Body of pancreas (tissue), 4 donors: ENCODE results near the gene LDLRAD4. TPM values are rescaled to one million over a fixed set of nuclear protein-coding genes. Genes with fewer than 3 reads are reported as not detected.

Source experiments
- ATAC-seq: fragments of 150-250 bp; one replicate; pipeline ENCODE4 v1.9.1; 2016
- DNase-seq, 4 donors: peaks; one replicate each; pipeline ENCODE4 v3.0.0-alpha.2; 2019
- H3K27ac ChIP-seq, 4 donors: fragments of 200-600 bp; sonication (generic); 1 replicate in 3 of 4; 2 replicates in 1 of 4; pipeline versions ENCODE4 v1.5.1 to v1.6.1; 2016 to 2019; ENCODE audit warnings: mild to moderate bottlenecking in 1 of 4, mixed read lengths in 1 of 4, moderate library complexity in 1 of 4
- H3K27me3 ChIP-seq, 2 donors: fragments of 200-600 bp; sonication (generic); one replicate each; pipeline ENCODE4 v1.6.0; 2016; ENCODE audit warnings: mild to moderate bottlenecking in 1 of 2
- H3K36me3 ChIP-seq, 2 donors: fragments of 200-600 bp; sonication (generic); replicated peaks in 1 of 2; 2 replicates each; pipeline ENCODE4 v1.5.1; 2016; ENCODE audit warnings: low read depth in 2 of 2; ENCODE audit not compliant: insufficient read depth in 1 of 2
- H3K4me1 ChIP-seq: fragments of 200-600 bp; sonication (generic); one replicate; pipeline ENCODE4 v1.6.0; 2016
- H3K4me3 ChIP-seq, 2 donors: fragments of 200-600 bp; sonication (generic); 1 replicate in 1 of 2; 2 replicates in 1 of 2; pipeline ENCODE4 v1.5.1; 2016 to 2019
- H3K9me3 ChIP-seq, 3 donors: fragments of 200-600 bp; sonication (generic); 1 replicate in 2 of 3; 2 replicates in 1 of 3; pipeline ENCODE4 v1.5.1; 2016
- CTCF ChIP-seq, 7 experiments: fragments of 450-650 bp in 4 of 7; fragments of 200-600 bp in 3 of 7; sonication (generic) in 3 of 7; IDR thresholded peaks; one replicate each; pipeline ENCODE4 v1.5.1; 2016 to 2019; ENCODE audit warnings: antibody characterized with exemption in 7 of 7
- POLR2A ChIP-seq, 3 donors: fragments of 450-650 bp; IDR thresholded peaks; one replicate each; pipeline ENCODE4 v1.6.1; 2016; ENCODE audit warnings: antibody characterized with exemption in 3 of 3, mild to moderate bottlenecking in 2 of 3
- WGBS, 2 donors: methylation state at CpG; one replicate each; pipeline ENCODE4 v1.1.5; 2017; 5-methylcytosine and 5-hydroxymethylcytosine counted together
- intact Hi-C: fragments of 100-400 bp; cut with DNase I; formaldehyde crosslinking; loops from one replicate; pipeline ENCODE4 v1.15.1; 2023
- total RNA-seq, 2 donors: library from RNA; depleted of rRNA; stranded (reverse); fragments of >200 nt; gene quantifications; one replicate each; pipeline ENCODE4 v1.1.0, GENCODE V29; 2016

The LDLRAD4 gene
- total RNA-seq, 2 donors from 2014 or later: 8.6 to 35.9 TPM

GRCh38 chr18:13610555-13611141 lies 392.1 kb downstream of the LDLRAD4 start:
- Histone ChIP-seq H3K27ac (no peak overlapping the region), H3K4me1 (peaks cover 18% of the 10 kb centered on the region), H3K9me3 (no peaks in the 10 kb centered on the region), H3K4me3 (no peak overlapping the region), H3K36me3 (no peaks in the 10 kb centered on the region), H3K27me3 (no peaks in the 10 kb centered on the region)
- intact Hi-C loops: no loop called here
- TF ChIP-seq CTCF (IDR thresholded peaks at IDR 0.05) (no peak), POLR2A (IDR thresholded peaks at IDR 0.05) (no peak)
- DNase-seq (no peak), ATAC-seq (no peak)
- WGBS, 2 donors: 67 to 70% methylated on average over 9 to 11 of the region's 11 CpGs

GRCh38 chr18:13611142-13611600 lies 392.6 kb downstream of the LDLRAD4 start:
- DNase-seq (peak in 2 of 4 donors; percentile 38), ATAC-seq (peak; percentile 65)
- intact Hi-C loops: no loop called here
- Histone ChIP-seq H3K36me3 (no peaks in the 10 kb centered on the region), H3K4me1 (peaks cover 18% of the 10 kb centered on the region), H3K27ac (no peak overlapping the region), H3K9me3 (no peaks in the 10 kb centered on the region), H3K27me3 (no peaks in the 10 kb centered on the region), H3K4me3 (no peak overlapping the region)
- TF ChIP-seq POLR2A (IDR thresholded peaks at IDR 0.05) (no peak), CTCF (IDR thresholded peaks at IDR 0.05) (no peak)
- 21 to 30% methylated on average over 14 of the region's 14 CpGs for WGBS, 2 donors

- Histone ChIP-seq H3K4me1 (peaks cover 18% of the 10 kb centered on the region), H3K4me3 (no peak overlapping the region), H3K27me3 (no peaks in the 10 kb centered on the region), H3K36me3 (no peaks in the 10 kb centered on the region), H3K27ac (no peak overlapping the region), H3K9me3 (no peaks in the 10 kb centered on the region)
- peak; percentile 38 for ATAC-seq
- TF ChIP-seq CTCF (IDR thresholded peaks at IDR 0.05) (no peak), POLR2A (IDR thresholded peaks at IDR 0.05) (no peak)
- DNase-seq: peak in 2 of 4 donors; percentile 32 to 33
- WGBS, 2 donors: 9 to 32% methylated on average over 13 to 24 of the region's 24 CpGs
- intact Hi-C loops: no loop called here
These were observed 393.1 kb downstream of the LDLRAD4 start for GRCh38 chr18:13611601-13612195.

GRCh38 chr18:13612196-13612997 lies 393.8 kb downstream of the LDLRAD4 start:
- 46 to 51% methylated on average over 14 to 20 of the region's 20 CpGs for WGBS, 2 donors
- peak in 1 of 4 donors; percentile 22 for DNase-seq
- no peaks in the 10 kb centered on the region for H3K9me3 ChIP-seq
- H3K27ac ChIP-seq: no peak overlapping the region
- intact Hi-C loops: no loop called here
- H3K36me3 ChIP-seq: no peaks in the 10 kb centered on the region
- H3K27me3 ChIP-seq: no peaks in the 10 kb centered on the region
- H3K4me3 ChIP-seq: no peak overlapping the region
- TF ChIP-seq CTCF (IDR thresholded peaks at IDR 0.05) (no peak), POLR2A (IDR thresholded peaks at IDR 0.05) (no peak)
- no peak for ATAC-seq
- peaks cover 18% of the 10 kb centered on the region for H3K4me1 ChIP-seq
